ENCODE data around the gene CFAP54. TPM values are rescaled to one million over a fixed set of nuclear protein-coding genes. Genes with fewer than 3 reads are reported as not detected.

The CFAP54 gene
- total and polyA plus RNA-seq, 2 of the 4 experiments (the other 2 are of a cell fraction), result 0.18 to 0.41 TPM

GRCh38 chr12:96809522-96809921 is 320.1 kb downstream of the CFAP54 start:
- Histone ChIP-seq H3K4ac (ENCODE audit: low read depth, low read length) (no peak overlapping the region), H2BK120ac (ENCODE audit: low read depth, low read length) (no peak overlapping the region), H3K27ac (ENCODE audit: insufficient read depth, low read length) (no peak overlapping the region), H3K14ac (replicated peaks; ENCODE audit: low read depth, low read length) (no peak overlapping the region), H2BK15ac (ENCODE audit: low read depth, low read length) (no peak overlapping the region), H2AK5ac (ENCODE audit: low read depth, low read length) (no peak overlapping the region), H4K91ac (ENCODE audit: insufficient read depth, low read depth, low read length) (no peak overlapping the region), H2BK20ac (ENCODE audit: low read depth, low read length) (no peak overlapping the region), H3K4me3 (ENCODE audit: insufficient read depth, low read depth, low read length) (no peak overlapping the region), H4K8ac (ENCODE audit: low read depth in 2 of 2, low read length in 2 of 2) (no peak overlapping the region), H2AK9ac (replicated peaks; ENCODE audit: low read depth, low read length, poor library complexity) (no peak overlapping the region), H3K9me3 (ENCODE audit: control insufficient read depth, insufficient read depth, low read length) (no peaks in the 10 kb centered on the region), H3K18ac (ENCODE audit: low read depth, low read length) (no peak overlapping the region), H4K20me1 (ENCODE audit: insufficient read depth, low read length) (no peaks in the 10 kb centered on the region), H3K56ac (ENCODE audit: extremely low read depth, insufficient read depth, low read length) (no peak overlapping the region), H3K23ac (ENCODE audit: low read depth, low read length) (no peak overlapping the region), H2BK5ac (ENCODE audit: low read depth, low read length, poor library complexity, severe bottlenecking) (no peak overlapping the region), H3K9ac (ENCODE audit: low read depth, low read length) (no peak overlapping the region), H3K9me1 (ENCODE audit: insufficient read depth, low read length) (no peaks in the 10 kb centered on the region), H3K79me1 (ENCODE audit: low read depth in 1 of 2, low read length in 2 of 2) (no peaks in the 10 kb centered on the region), H3K27me3 (ENCODE audit: control insufficient read depth, insufficient read depth, low read length) (no peaks in the 10 kb centered on the region), H3K36me3 (ENCODE audit: control insufficient read depth, insufficient read depth, low read length) (no peaks in the 10 kb centered on the region), H3K4me1 (ENCODE audit: control insufficient read depth, insufficient read depth, low read length) (no peaks in the 10 kb centered on the region), H2AFZ (replicated peaks; ENCODE audit: low read length, poor library complexity) (no peak overlapping the region), H3K4me2 (ENCODE audit: low read depth, low read length) (no peak overlapping the region), H4K5ac (ENCODE audit: low read depth, low read length) (no peak overlapping the region)
- no TSS peak for BruUV-seq (replicated peaks)
- no peak for DNase-seq
- TF ChIP-seq POLR2A (IDR thresholded peaks at IDR 0.05; ENCODE audit: low read depth, low read length) (no peak), RCOR1 (IDR thresholded peaks at IDR 0.05; ENCODE audit: insufficient replicate concordance, low read length) (no peak), CHD1 (IDR thresholded peaks at IDR 0.05; ENCODE audit: low read depth, low read length) (no peak), RFX5 (IDR thresholded peaks at IDR 0.05; ENCODE audit: low read depth, low read length) (no peak), RAD21 (IDR thresholded peaks at IDR 0.05; ENCODE audit: low read length) (no peak), NFE2L2 (IDR thresholded peaks at IDR 0.05; ENCODE audit: low read depth, low read length) (no peak), FOS (IDR thresholded peaks at IDR 0.05; ENCODE audit: low read depth, low read length) (no peak), ELK1 (IDR thresholded peaks at IDR 0.05; ENCODE audit: borderline replicate concordance, low read depth, low read length) (no peak), MAZ (IDR thresholded peaks at IDR 0.05; ENCODE audit: borderline replicate concordance, low read depth, low read length) (no peak), CTCF (conservative IDR thresholded peaks at IDR 0.05; ENCODE audit: low read depth, low read length) (no peak), MAFK (IDR thresholded peaks at IDR 0.05; ENCODE audit: low read depth, low read length) (no peak), MXI1 (IDR thresholded peaks at IDR 0.05; ENCODE audit: borderline replicate concordance, low read depth, low read length) (no peak)
- ChIA-PET CTCF (interaction anchor here (1.3 kb wide), 1 partner anchor 16 kb away, joined by 4 read pairs; no protein-coding TSS in a partner anchor), POLR2A (ENCODE audit: unreplicated experiment) (no interaction called here)
- intact Hi-C loops (cut with micrococcal nuclease), result no loop called here
- dilution Hi-C loops (cut with HindIII; ENCODE audit: low sequenced_read_pairs, unreplicated experiment), result no loop called here
- in situ Hi-C loops (cut with MboI; ENCODE audit: low sequenced_read_pairs), result no loop called here
- no peak for ATAC-seq (ENCODE audit: low read depth)

Data from IMR-90 (cell line).